HepG2 (cell line): Measurements from ENCODE around the gene BPIFB2. TPM values are rescaled to one million over a fixed set of nuclear protein-coding genes. Genes with fewer than 3 reads are reported as not detected.

Experiments
- ATAC-seq: fragments of 200-7000 bp; cut with Tn5 transposase; 3 replicates; pipeline ENCODE4 v1.9.1; 2020; ENCODE audit warnings: mild to moderate bottlenecking, moderate library complexity
- BruUV-seq: library from RNA; stranded (reverse); fragments of 400-500 nt; replicated peaks from 2 replicates; lab custom pipeline; 2021; lab: Mats Ljungman, UMichigan
- CTCF ChIA-PET: fragments of 300-600 bp; formaldehyde crosslinking; extraction: SDS; loops from one replicate; lab custom pipeline; 2021; ENCODE audit warnings: low total read pairs, inconsistent platforms, low intra/inter-chr PET ratio; lab: Yijun Ruan, JAX
- POLR2A ChIA-PET: fragments of 350-600 bp; sonication (Branson Sonifier 250); formaldehyde crosslinking; loops from one replicate; lab custom pipeline; 2020; ENCODE audit warnings: antibody characterized with exemption, inconsistent platforms; lab: Yijun Ruan, JAX
- DNase-seq: peaks from one replicate; pipeline ENCODE4 v3.0.0-alpha.2; 2015; ENCODE audit warnings: low spot score
- FAIRE-seq: peaks from 3 replicates; lab custom pipeline; 2011; peaks lifted over from hg19 to GRCh38; lab: Jason Lieb, UNC
- H2AFZ ChIP-seq: one replicate; pipeline ENCODE4 v1.6.1; 2011; ENCODE audit warnings: low read length, inconsistent platforms
- H3K27ac ChIP-seq: fragments of 300-600 bp; 3 replicates; pipeline ENCODE4 v1.8.0; 2011; ENCODE audit warnings: mixed run types, mild to moderate bottlenecking, mixed read lengths, low read length, inconsistent platforms; ENCODE audit not compliant: insufficient read depth; ENCODE audit errors: extremely low read length
- H3K27me3 ChIP-seq, 2 experiments: fragments of 200-600 bp in 1 of 2; 2 replicates in 1 of 2; 3 replicates in 1 of 2; pipeline versions ENCODE4 v1.6.0 to v1.8.0; 2011; ENCODE audit warnings: low read length in 2 of 2, mild to moderate bottlenecking in 2 of 2, moderate library complexity in 2 of 2, inconsistent platforms in 1 of 2; ENCODE audit not compliant: insufficient read depth in 2 of 2, control insufficient read depth in 1 of 2
- H3K36me3 ChIP-seq, 2 experiments: fragments of 200-600 bp in 1 of 2; replicated peaks in 1 of 2; 2 replicates in 1 of 2; 3 replicates in 1 of 2; pipeline versions ENCODE4 v1.5.1 to v1.8.0; 2011; ENCODE audit warnings: low read length in 2 of 2, inconsistent platforms in 1 of 2; ENCODE audit not compliant: insufficient read depth in 2 of 2, control insufficient read depth in 1 of 2
- H3K4me1 ChIP-seq: 2 replicates; pipeline ENCODE4 v1.5.1; 2012; ENCODE audit warnings: low read length, inconsistent platforms; ENCODE audit not compliant: insufficient read depth
- H3K4me2 ChIP-seq: 2 replicates; pipeline ENCODE4 v1.6.0; 2011; ENCODE audit warnings: low read depth, low read length, inconsistent platforms
- H3K4me3 ChIP-seq, 3 experiments: fragments of 200-600 bp in 1 of 3; sonication (generic), shearing (Covaris generic) in 1 of 3; replicated peaks in 1 of 3; 2 replicates each; pipeline ENCODE4 v1.5.1; 2011 to 2016; ENCODE audit warnings: low read length in 3 of 3, inconsistent platforms in 2 of 3, low read depth in 2 of 3, mild to moderate bottlenecking in 2 of 3, control low read depth in 1 of 3, mixed read lengths in 1 of 3; ENCODE audit not compliant: insufficient read depth in 1 of 3
- H3K79me2 ChIP-seq: one replicate; pipeline ENCODE4 v1.6.1; 2011; ENCODE audit warnings: low read length, inconsistent platforms; ENCODE audit not compliant: insufficient read depth
- H3K9ac ChIP-seq: 2 replicates; pipeline ENCODE4 v1.6.0; 2011; ENCODE audit warnings: mild to moderate bottlenecking, low read depth, low read length, inconsistent platforms; ENCODE audit not compliant: insufficient read depth
- H3K9me3 ChIP-seq: 2 replicates; pipeline ENCODE4 v1.5.1; 2012; ENCODE audit warnings: mild to moderate bottlenecking, low read length
- H4K20me1 ChIP-seq: 2 replicates; pipeline ENCODE4 v1.6.0; 2011; ENCODE audit warnings: inconsistent platforms, mild to moderate bottlenecking, low read length, moderate library complexity; ENCODE audit not compliant: insufficient read depth
- CEBPB ChIP-seq: IDR thresholded peaks from 2 replicates; pipeline ENCODE4 v1.6.1; 2011; ENCODE audit warnings: low read depth, low read length, improper control_type of control experiment, borderline replicate concordance
- CREB3 ChIP-seq: sonication (generic); formaldehyde crosslinking; IDR thresholded peaks from 2 replicates; pipeline ENCODE4 v1.5.0; 2020; ENCODE audit warnings: missing genetic modification reagents
- NONO ChIP-seq, 2 experiments: fragments of 450-650 bp in 1 of 2; sonication (generic) in 1 of 2; formaldehyde crosslinking in 1 of 2; IDR thresholded peaks in 1 of 2; conservative IDR thresholded peaks in 1 of 2; 2 replicates each; pipeline versions ENCODE4 v1.6.1 to v1.8.0; 2017 to 2022; ENCODE audit warnings: mild to moderate bottlenecking in 1 of 2, missing genetic modification reagents in 1 of 2, moderate library complexity in 1 of 2
- PCBP1 ChIP-seq: fragments of 200-400 bp; formaldehyde crosslinking; IDR thresholded peaks from 2 replicates; pipeline ENCODE4 v1.6.1; 2017; ENCODE audit warnings: mild to moderate bottlenecking, low read depth, low read length, borderline replicate concordance
- SMAD3 ChIP-seq: sonication (generic); formaldehyde crosslinking; IDR thresholded peaks from 2 replicates; pipeline ENCODE4 v1.4.0; 2020; ENCODE audit warnings: missing genetic modification reagents
- STAG1 ChIP-seq: sonication (generic); formaldehyde crosslinking; IDR thresholded peaks from 2 replicates; pipeline ENCODE4 v1.4.0; 2020; ENCODE audit warnings: missing genetic modification reagents
- TCF12 ChIP-seq, 2 experiments: fragments of 450-650 bp in 1 of 2; sonication (generic) in 1 of 2; formaldehyde crosslinking in 1 of 2; IDR thresholded peaks; 2 replicates each; pipeline versions ENCODE4 v1.6.1 to v1.8.0; 2017 to 2022; ENCODE audit warnings: antibody characterized with exemption in 1 of 2, mild to moderate bottlenecking in 1 of 2, missing genetic modification reagents in 1 of 2, moderate library complexity in 1 of 2
- TFDP2 ChIP-seq: sonication (generic); formaldehyde crosslinking; IDR thresholded peaks from 2 replicates; pipeline ENCODE4 v1.4.0; 2020; ENCODE audit warnings: missing genetic modification reagents
- ZNF263 ChIP-seq: sonication (generic); formaldehyde crosslinking; IDR thresholded peaks from 2 replicates; pipeline ENCODE4 v1.4.0; 2020; ENCODE audit warnings: missing genetic modification reagents
- ZNF367 ChIP-seq: sonication (generic); formaldehyde crosslinking; IDR thresholded peaks from 2 replicates; pipeline ENCODE4 v1.4.0; 2020; ENCODE audit warnings: missing genetic modification reagents, borderline replicate concordance
- ZNF740 ChIP-seq: sonication (generic); formaldehyde crosslinking; IDR thresholded peaks from 2 replicates; pipeline ENCODE4 v1.4.0; 2020; ENCODE audit warnings: missing genetic modification reagents
- ZNF75D ChIP-seq: sonication (generic); formaldehyde crosslinking; IDR thresholded peaks from 2 replicates; pipeline ENCODE4 v1.8.1; 2023; ENCODE audit warnings: missing genetic modification reagents, mild to moderate bottlenecking, borderline replicate concordance
- WGBS: methylation state at CpG from one replicate; pipeline ENCODE4 v1.1.6; 2017; ENCODE audit warnings: low lambda C conversion rate; 5-methylcytosine and 5-hydroxymethylcytosine counted together
- in situ Hi-C: cut with HindIII; loops from 2 replicates; pipeline ENCODE4 v1.10.0; 2017; ENCODE audit warnings: low pct_unique_long_range_greater_than_20kb; ENCODE audit not compliant: extremely low pct_ligation_motif_present
- intact Hi-C: fragments of 100-400 bp; cut with micrococcal nuclease; formaldehyde crosslinking; loops from one replicate; pipeline ENCODE4 v1.10.0; 2022; ENCODE audit not compliant: unreplicated experiment
- polyA plus RNA-seq, 8 experiments: library from polyadenylated mRNA; depleted of rRNA in 3 of 8; stranded (reverse) in 7 of 8; unstranded in 1 of 8; fragments of >200 nt; fragmentation: Illumina TruSeq in 4 of 8; extraction: Trizol in 4 of 8; gene quantifications; 2 replicates each; pipeline versions ENCODE4 v1.2.1 to v1.2.3, GENCODE V29; 2011 to 2016; ENCODE audit warnings: low read depth in 4 of 8, missing spikeins in 1 of 8, mixed read lengths in 1 of 8; ENCODE audit not compliant: insufficient read depth in 1 of 8
- total RNA-seq, 5 experiments: library from RNA; depleted of rRNA; stranded (reverse); fragments of >200 nt; fragmentation: Illumina TruSeq; extraction: Trizol; gene quantifications; 2 replicates each; pipeline ENCODE4 v1.2.3, GENCODE V29; 2016; ENCODE audit warnings: low read depth in 1 of 5

BPIFB2 gene
- total and polyA plus RNA-seq, 2 of the 13 experiments (the other 11 are each of a cell fraction or from before 2014, with no cell fraction given) = 54.5 to 902 TPM

- BruUV-seq = no TSS peak
- Histone ChIP-seq H3K4me1 (peaks cover 34% of the 10 kb centered on the region), H3K27ac (no peak overlapping the region), H3K9me3 (peaks cover 13% of the 10 kb centered on the region), H3K4me3 (no peak overlapping the region), H3K79me2 (no peaks in the 10 kb centered on the region), H3K9ac (no peak overlapping the region), H3K4me2 (no peak overlapping the region), H3K27me3 (peaks cover 0 to 29% of the 10 kb centered on the region in 2 experiments; a peak in 3 of 5 replicates), H3K36me3 (no peaks in the 10 kb centered on the region), H2AFZ (no peak overlapping the region), H4K20me1 (no peaks in the 10 kb centered on the region)
- intact Hi-C loops (no loop called here), in situ Hi-C loops (no loop called here)
- WGBS = 12% methylated on average over 2 of the region's 2 CpGs
- CTCF ChIA-PET = interaction anchor here (3.4 kb wide), 1 partner anchor 98 kb away, joined by 25 read pairs; no protein-coding TSS in a partner anchor
- DNase-seq (no peak), ATAC-seq (no peak), FAIRE-seq (no peak)
- POLR2A ChIA-PET = no interaction called here
- peak; percentile 59 for TF ChIP-seq CEBPB
- TF ChIP-seq ZNF367 (CRISPR knock-in tag) = no peak
Measured at GRCh38 chr20:32997431-32997830, 10.1 kb upstream of the BPIFB2 start.

- in situ Hi-C loops = loop anchor here (5.0 kb wide), 1 partner anchor 97 kb away; no protein-coding TSS in a partner anchor
- H3K36me3 ChIP-seq = no peaks in the 10 kb centered on the region
- POLR2A ChIA-PET = interaction anchor here (0.9 kb wide), 1 partner anchor 10 kb away, joined by 3 read pairs; no protein-coding TSS in a partner anchor
- DNase-seq (peak; percentile 58), ATAC-seq (peak; percentile 16; the same call in 2 of the 3 replicates), FAIRE-seq (no peak)
- H3K79me2 ChIP-seq = no peaks in the 10 kb centered on the region
- peak overlapping the region in 1 of 3 experiments; percentile 41; a peak in 1 of 6 replicates for H3K4me3 ChIP-seq
- intact Hi-C loops = loop anchor here (10.0 kb wide), 1 partner anchor 205 kb away; no protein-coding TSS in a partner anchor
- CTCF ChIA-PET = no interaction called here
- H3K27ac ChIP-seq = no peak overlapping the region
- peak overlapping the region; percentile 32 for H3K9ac ChIP-seq
- no peak overlapping the region for H2AFZ ChIP-seq
- H3K9me3 ChIP-seq = peaks cover 12% of the 10 kb centered on the region
- BruUV-seq = no TSS peak
- H3K4me2 ChIP-seq = peak overlapping the region; percentile 55
- H4K20me1 ChIP-seq = no peaks in the 10 kb centered on the region
- WGBS = 23% methylated on average over 9 of the region's 9 CpGs
- peaks cover 0 to 18% of the 10 kb centered on the region in 2 experiments; a peak in 1 of 5 replicates for H3K27me3 ChIP-seq
- peaks cover 46% of the 10 kb centered on the region for H3K4me1 ChIP-seq
- no peak for TF ChIP-seq SMAD3
- no peak for TF ChIP-seq STAG1 (CRISPR knock-in tag)
- no peak for TF ChIP-seq TCF12 (IDR thresholded peaks at IDR 0.05)
- no peak for TF ChIP-seq TCF12 (CRISPR knock-in tag; IDR thresholded peaks at IDR 0.05)
- no peak for TF ChIP-seq ZNF263 (CRISPR knock-in tag)
- TF ChIP-seq PCBP1 = no peak
- no peak for TF ChIP-seq TFDP2 (CRISPR knock-in tag)
- TF ChIP-seq NONO (IDR thresholded peaks at IDR 0.05) = no peak
- no peak for TF ChIP-seq NONO (CRISPR knock-in tag; conservative IDR thresholded peaks at IDR 0.05)
- no peak for TF ChIP-seq CREB3 (CRISPR knock-in tag)
- no peak for TF ChIP-seq ZNF75D (CRISPR knock-in tag)
- TF ChIP-seq ZNF740 = no peak
Measured at GRCh38 chr20:32999603-33000250, 7.8 kb upstream of the BPIFB2 start.
